Stimulated activated CD4-positive, alpha-beta T cell treated with anti-CD3 and anti-CD28 coated beads, Interleukin-4, amount 100 ng/mL, for 48 hours (primary cell): ENCODE measurements around the gene NOTCH3.

Source experiments
- DNase-seq, 2 donors: peaks; one replicate each; pipeline ENCODE4 v3.0.0-alpha.2; 2020; ENCODE audit warnings: low read depth in 2 of 2

NOTCH3 gene

GRCh38 chr19:15196360-15197005, 4.3 kb downstream of the NOTCH3 start:
- DNase-seq = no peak

GRCh38 chr19:15195371-15196334, 5.1 kb downstream of the NOTCH3 start:
- no peak for DNase-seq

- DNase-seq = no peak
Observed at GRCh38 chr19:15194938-15195337, 5.9 kb downstream of the NOTCH3 start.

- DNase-seq = no peak
Observed at GRCh38 chr19:15191982-15192381, 8.8 kb downstream of the NOTCH3 start.

GRCh38 chr19:15191514-15191913, 9.3 kb downstream of the NOTCH3 start:
- no peak for DNase-seq

- no peak for DNase-seq
Observed at GRCh38 chr19:15188851-15189250, 11.9 kb downstream of the NOTCH3 start.

DNA sequence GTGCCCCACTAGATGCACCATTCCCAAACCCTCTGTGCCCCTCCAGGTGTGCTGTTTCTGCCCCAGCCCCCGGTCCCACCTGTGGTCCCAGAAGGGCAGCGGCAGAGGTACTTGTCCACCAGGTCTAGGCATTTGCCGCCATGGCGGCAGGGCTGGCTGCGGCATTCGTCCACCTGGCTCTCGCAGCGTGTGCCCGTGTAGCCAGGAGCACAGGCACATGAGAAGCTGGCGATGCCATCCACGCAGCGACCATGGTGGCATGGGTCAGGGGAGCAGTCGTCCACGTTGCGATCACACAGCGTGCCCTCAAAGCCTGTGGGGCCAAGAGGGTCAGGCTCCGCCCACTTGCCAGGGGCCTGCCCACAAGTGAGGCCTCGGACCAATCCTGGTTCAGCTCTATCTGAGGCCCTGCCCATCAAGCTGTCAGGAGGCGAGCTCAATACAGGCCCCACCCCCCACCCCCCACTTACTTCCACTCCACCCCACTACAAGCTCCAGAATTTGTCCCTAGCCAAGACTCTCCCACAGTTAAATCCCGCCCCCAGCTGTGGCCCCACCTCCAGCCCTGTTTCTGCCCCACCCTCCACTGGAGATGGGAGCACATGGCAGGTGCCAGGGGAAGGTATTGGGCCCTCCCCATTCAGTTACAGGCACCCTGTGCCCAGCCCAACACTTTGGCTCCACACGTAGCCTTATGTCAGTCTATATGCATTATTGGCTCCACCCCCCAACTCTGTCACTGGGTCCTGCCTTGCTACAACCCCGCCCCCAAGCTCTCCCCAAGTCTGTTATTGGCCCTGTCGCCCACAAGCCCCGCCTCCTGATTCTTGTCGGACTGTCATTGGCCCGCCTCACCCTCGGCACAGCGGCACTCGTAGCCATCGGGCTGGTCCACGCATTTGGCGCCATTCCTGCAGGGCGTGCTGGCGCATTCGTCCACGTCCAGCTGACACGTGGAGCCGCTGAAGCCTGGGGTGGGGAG, 13.5 kb downstream of the NOTCH3 start:
- DNase-seq = no peak

GRCh38 chr19:15185188-15185587, 15.6 kb downstream of the NOTCH3 start:
- no peak for DNase-seq

DNA sequence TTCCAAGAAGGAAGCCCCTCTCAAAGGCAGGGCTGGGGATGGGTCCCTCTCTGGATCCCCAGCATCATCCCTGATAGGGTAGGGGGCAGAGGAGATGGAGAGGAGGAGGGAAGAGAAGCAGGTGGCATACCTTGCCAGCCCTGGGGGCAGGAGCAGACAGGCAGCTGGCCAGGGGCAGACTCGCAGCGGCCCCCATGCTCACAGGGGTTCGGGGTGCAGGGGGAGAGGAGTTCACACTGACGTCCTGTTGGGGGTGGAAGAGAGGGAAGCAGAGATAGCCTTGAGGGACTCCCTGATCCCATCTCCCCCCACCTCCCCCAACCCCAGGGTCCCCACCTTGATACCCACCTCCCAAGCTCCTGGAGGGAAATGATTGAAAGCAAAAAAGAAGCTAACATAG, 16.0 kb downstream of the NOTCH3 start:
- DNase-seq = no peak

DNA sequence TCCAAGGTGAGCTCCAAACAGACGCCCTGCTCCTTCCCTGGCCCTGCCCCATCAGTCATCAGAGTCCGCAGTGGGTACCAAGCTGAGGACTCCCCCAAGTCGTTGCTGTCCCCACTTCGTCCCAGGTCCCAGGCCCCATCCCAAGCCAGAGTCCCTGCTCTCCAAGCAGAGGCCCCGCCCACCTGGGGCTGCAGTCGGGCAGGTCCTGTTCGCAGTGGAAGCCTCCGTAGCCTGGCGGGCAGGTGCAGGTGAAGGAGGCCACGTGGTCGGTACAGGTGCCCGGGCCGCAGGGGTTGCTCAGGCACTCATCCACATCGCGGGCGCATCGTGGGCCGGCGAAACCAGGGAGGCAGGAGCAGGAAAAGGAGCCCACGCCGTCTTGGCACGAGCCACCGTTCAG, 19.4 kb downstream of the NOTCH3 start:
- no peak for DNase-seq

DNA sequence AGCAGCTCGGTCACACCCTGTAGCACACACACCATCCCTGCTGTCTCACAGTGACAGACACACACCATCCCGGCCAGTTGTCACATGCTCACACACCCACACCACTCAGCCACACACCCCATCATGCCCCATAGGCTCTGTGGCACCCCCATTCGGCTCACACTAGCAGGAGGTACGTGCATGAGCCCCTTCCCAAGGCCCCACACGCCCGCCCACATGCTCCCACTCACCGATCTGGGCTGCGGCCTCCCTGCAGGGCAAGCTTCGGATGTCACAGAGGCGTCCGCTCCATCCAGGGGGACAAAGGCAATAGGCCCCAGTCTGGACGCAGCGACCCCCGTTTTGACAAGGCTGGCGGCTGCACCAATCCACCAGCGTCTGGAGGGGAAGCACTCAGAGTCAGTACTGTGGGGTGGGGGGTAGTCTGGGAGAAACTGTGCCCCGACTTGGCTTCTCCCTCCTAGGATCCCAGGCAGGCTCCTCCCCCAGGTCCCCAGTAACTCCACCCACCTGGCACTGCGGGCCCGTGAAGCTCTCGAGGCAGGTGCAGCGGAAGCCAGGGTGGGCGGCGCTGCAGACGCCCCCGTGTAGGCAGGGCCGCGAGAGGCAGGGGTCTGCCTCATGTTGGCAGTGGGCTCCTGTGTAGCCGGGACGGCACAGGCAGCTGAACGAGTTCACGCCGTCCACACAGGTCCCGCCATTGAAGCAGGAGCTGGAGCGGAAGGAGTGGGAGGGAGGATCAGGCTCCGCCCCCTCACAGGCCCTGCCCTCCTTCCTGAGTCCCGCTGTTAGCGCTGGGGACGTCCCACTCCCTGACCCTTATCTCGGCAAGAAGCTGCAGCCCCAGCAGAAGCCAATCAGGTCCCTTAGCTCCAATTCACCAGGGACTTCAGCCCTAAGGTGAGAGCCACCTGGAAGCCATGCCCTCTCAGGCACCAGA, 20.1 kb downstream of the NOTCH3 start:
- no peak for DNase-seq

DNA sequence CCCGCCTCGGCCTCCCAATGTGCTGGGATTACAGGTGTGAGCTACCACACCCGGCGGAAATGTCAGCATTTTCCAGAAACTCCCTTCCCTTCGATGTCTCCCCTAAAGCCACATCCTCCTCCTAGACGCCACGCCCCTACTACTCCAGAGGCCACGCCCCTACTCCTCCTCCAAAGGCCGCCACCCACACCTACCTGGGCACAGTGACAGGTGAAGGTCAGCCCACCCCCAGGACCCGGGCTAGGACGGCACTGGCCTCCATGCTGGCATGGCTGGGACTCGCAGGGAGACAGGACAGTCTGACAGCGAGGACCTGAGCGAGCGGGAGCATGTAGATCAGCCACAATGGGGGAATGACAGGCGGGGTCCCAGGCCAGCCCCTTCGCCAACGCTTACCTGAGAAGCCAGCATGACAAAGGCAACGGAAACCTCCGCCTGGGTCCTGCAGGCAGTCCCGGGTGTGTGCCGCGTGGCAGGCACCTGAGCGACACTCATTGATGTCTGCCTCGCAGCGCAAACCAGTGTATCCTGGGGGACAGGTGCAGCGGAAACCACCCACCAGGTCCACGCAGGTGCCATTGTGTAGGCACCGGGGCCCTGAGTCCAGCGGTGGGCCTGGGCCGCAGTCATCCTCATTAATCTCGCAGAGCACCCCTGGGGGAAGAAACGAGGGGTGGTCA, 22.0 kb downstream of the NOTCH3 start:
- no peak for DNase-seq

DNA sequence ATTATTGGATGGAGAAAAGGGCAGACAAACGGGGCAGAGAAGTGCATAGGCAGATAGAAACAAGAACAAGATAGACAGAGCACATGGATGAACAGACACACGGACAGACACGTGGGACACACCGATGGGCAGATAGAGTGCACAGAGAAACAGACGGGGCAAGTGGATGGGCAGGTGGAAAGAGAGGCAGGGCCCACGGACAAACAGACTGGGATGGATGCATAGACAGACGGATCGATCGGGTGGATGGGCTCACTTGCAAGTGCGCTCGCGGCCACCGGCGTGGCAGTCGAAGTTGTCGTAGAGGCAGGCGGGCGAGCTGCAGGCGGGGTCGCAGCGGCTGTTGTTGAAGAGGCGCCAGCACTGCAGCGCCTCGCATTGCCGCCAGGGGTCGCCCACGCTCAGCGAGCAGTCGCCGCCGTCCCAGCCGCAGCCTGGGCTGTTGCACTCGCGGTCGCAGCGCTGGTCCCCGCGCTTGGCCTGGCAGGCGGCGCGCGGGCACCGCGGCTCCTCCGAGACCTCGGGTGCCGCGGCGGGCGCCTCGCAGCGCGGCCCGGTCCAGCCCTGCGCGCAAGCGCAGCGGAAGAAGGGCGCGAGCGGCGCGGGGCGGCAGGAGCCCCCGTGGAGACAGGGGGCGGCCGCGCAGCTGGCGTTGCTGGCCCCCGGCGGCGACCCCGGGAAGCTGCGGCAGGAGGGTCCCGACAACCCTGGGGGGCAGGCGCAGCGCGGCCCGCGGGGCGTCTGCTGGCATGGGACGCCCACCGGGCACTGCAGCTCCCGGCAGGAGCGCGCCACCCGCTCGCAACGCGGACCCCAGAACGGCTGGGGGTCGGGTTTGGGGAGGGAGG, 23.3 kb downstream of the NOTCH3 start:
- peak; percentile 77 to 85 for DNase-seq

- no peak for DNase-seq
Observed at GRCh38 chr19:15175609-15176008, 25.2 kb downstream of the NOTCH3 start.

GRCh38 chr19:15173746-15174404, 26.9 kb downstream of the NOTCH3 start:
- no peak for DNase-seq

- DNase-seq = no peak
Observed at GRCh38 chr19:15170345-15170744, 30.4 kb downstream of the NOTCH3 start.

DNA sequence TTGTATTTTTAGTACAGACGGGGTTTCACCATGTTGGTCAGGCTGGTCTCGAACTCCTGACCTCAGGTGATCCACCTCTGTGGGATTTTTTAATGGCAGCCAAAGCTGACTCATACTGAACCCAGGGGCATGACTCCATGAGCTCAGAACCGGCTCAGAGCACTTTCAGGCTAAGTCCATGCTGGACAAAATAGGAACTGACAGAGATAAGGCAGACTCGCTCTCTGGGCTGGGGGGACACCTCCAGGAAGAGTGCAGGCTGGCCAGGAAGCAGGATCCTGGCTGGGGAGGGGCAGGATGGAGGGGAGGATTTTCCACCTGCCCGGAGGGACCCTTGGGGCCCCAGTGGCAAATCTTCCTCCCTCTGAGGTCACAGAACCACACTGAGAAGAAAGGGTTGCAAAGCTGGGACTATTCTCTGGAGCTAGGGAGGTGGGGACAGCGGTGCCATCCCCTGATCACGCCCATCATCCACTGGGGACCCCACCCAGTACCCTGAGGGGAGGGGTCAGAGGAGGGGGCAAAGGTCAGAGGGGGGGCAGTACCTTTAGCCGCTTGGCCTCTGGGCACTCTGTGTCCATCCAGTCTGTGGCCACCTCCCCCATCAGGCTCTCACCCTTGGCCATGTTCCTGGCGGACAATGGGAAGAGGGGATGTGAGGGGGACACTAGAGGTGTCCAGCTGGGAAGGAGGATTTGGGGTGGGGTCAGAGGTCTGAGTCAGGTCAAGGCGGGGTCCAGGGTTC, 31.1 kb downstream of the NOTCH3 start:
- no peak for DNase-seq

DNA sequence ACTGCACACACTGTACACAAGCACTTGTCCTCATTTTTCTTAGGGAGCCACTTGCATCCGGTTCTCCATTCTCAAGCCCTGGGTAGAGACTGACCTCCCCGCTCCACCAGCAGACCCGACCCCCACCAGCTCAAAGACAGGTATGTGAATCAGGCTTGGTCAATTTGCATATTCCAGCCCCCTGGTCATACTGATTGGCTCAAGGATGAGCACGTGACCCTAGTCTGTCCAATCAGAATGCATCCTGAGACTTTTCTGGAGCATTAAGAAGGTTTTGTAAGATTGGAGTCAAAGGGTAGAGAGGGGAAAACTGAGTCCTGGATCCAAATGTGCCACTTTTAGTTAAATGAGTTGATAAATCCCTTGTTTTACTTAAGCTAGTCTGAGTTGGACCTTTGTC, 34.1 kb downstream of the NOTCH3 start:
- DNase-seq = no peak
